Tibial artery (tissue), 4 donors: ENCODE measurements around the gene NMRK2.
A peak's percentile ranks its signal among the peaks of the same experiment; 100 is the strongest.

ENCODE experiments used
- DNase-seq, 2 donors: peaks; one replicate each; pipeline ENCODE4 v3.0.0-alpha.2; 2019
- H3K27ac ChIP-seq, 2 donors: fragments of 200-600 bp; sonication (generic) in 1 of 2; 1 replicate in 1 of 2; 2 replicates in 1 of 2; pipeline ENCODE4 v1.5.1; 2018 to 2019; ENCODE audit warnings: mild to moderate bottlenecking in 1 of 2
- H3K27me3 ChIP-seq, 2 donors: fragments of 200-600 bp; sonication (generic) in 1 of 2; one replicate each; pipeline versions ENCODE4 v1.5.1 to v1.6.0; 2016 to 2019
- H3K36me3 ChIP-seq, 3 donors: fragments of 200-600 bp; sonication (generic) in 2 of 3; one replicate each; pipeline ENCODE4 v1.5.1; 2016 to 2019; ENCODE audit warnings: mild to moderate bottlenecking in 2 of 3
- H3K4me1 ChIP-seq, 4 donors: fragments of 200-600 bp; sonication (generic) in 2 of 4; 1 replicate in 3 of 4; 2 replicates in 1 of 4; pipeline ENCODE4 v1.5.1; 2016 to 2019
- H3K4me3 ChIP-seq, 2 donors: fragments of 200-600 bp; sonication (generic) in 1 of 2; 1 replicate in 1 of 2; 2 replicates in 1 of 2; pipeline ENCODE4 v1.5.1; 2018 to 2019; ENCODE audit warnings: mild to moderate bottlenecking in 2 of 2
- H3K9me3 ChIP-seq, 3 donors: fragments of 200-600 bp; sonication (generic) in 1 of 3; one replicate each; pipeline ENCODE4 v1.5.1; 2016 to 2019
- intact Hi-C: fragments of 100-400 bp; cut with DNase I; formaldehyde crosslinking; loops from one replicate; pipeline ENCODE4 v1.15.0; 2023; ENCODE audit warnings: low total_unique reads
- TF ChIP-seq, protein P1 (sequence below), 2 experiments: fragments of 200-600 bp in 1 of 2; fragments of 450-650 bp in 1 of 2; IDR thresholded peaks; one replicate each; pipeline ENCODE4 v1.5.1; 2017 to 2019; ENCODE audit warnings: antibody characterized with exemption in 2 of 2, mild to moderate bottlenecking in 1 of 2, moderate library complexity in 1 of 2

NMRK2 gene

DNA sequence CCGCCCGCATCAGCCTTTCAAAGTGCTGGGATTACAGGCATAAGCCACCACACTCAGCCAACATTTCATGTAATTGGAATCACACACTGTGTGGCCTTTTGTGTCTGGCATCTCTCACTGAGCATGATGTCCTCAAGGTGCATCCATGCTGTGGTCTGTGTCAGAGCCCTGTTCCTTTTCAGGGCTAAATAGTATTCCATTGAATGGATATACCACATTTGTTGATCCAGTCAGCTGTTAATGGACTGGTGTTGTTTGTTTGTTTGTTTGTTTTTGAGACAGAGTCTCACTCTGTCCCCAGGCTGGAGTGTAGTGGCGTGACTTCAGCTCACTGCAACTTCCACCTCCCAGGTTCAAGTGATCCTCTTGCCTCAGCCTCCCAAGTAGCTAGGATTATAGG lies 34.4 kb upstream of the NMRK2 start:
- intact Hi-C loops, result no loop called here
- Histone ChIP-seq H3K27me3 (peaks cover 0 to 8% of the 10 kb centered on the region in 2 donors), H3K4me3 (no peak overlapping the region), H3K4me1 (peaks cover 0 to 7% (median 2%) of the 10 kb centered on the region in 4 donors), H3K36me3 (no peaks in the 10 kb centered on the region), H3K9me3 (peaks cover 0 to 8% (median 0%) of the 10 kb centered on the region in 3 donors), H3K27ac (no peak overlapping the region)
- DNase-seq, result no peak
- TF ChIP-seq, protein P1, sequence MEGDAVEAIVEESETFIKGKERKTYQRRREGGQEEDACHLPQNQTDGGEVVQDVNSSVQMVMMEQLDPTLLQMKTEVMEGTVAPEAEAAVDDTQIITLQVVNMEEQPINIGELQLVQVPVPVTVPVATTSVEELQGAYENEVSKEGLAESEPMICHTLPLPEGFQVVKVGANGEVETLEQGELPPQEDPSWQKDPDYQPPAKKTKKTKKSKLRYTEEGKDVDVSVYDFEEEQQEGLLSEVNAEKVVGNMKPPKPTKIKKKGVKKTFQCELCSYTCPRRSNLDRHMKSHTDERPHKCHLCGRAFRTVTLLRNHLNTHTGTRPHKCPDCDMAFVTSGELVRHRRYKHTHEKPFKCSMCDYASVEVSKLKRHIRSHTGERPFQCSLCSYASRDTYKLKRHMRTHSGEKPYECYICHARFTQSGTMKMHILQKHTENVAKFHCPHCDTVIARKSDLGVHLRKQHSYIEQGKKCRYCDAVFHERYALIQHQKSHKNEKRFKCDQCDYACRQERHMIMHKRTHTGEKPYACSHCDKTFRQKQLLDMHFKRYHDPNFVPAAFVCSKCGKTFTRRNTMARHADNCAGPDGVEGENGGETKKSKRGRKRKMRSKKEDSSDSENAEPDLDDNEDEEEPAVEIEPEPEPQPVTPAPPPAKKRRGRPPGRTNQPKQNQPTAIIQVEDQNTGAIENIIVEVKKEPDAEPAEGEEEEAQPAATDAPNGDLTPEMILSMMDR (IDR thresholded peaks at IDR 0.05), result no peak

DNA sequence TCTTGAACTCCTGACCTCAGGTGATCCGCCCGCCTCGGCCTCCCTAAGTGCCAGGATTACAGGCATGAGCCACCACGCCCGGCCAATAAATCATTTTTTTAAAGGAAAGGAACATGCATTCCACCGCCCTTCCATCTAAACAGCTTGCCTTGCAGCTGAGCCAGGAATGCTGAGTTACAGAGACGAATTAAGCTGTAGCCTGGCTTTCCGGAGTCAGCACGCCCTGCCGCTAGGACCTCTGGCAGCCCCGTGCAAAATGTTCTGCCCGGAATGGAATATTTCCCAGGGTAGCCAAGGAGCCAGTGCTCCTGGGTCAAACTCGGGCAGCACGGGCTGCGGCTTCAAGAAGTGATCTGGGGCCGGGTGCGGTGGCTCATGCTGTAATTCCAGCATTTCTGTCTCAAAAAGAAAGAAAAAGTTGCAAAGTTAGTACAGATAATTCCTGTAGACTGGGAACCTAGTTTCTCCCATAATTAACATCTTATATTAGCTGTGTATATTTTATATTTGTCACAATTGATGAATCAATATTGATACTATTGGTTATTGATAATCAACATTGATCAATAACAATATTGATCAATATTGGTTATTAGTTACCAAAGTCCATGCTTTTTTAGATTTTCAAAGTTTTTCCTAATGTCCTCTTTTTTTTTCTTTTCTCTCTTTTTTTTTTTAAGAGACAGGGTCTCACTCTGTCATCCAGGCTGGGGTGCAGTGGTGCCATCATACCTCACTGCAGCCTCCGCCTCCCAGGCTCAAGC lies 33.2 kb upstream of the NMRK2 start:
- intact Hi-C loops, result no loop called here
- Histone ChIP-seq H3K27me3 (peaks cover 0 to 3% of the 10 kb centered on the region in 2 donors), H3K4me1 (peaks cover 0 to 7% (median 2%) of the 10 kb centered on the region in 4 donors), H3K27ac (no peak overlapping the region), H3K36me3 (no peaks in the 10 kb centered on the region), H3K4me3 (no peak overlapping the region), H3K9me3 (peaks cover 0 to 8% (median 0%) of the 10 kb centered on the region in 3 donors)
- TF ChIP-seq, protein P1 (IDR thresholded peaks at IDR 0.05), result no peak
- peak; percentile 22 to 76 for DNase-seq

DNA sequence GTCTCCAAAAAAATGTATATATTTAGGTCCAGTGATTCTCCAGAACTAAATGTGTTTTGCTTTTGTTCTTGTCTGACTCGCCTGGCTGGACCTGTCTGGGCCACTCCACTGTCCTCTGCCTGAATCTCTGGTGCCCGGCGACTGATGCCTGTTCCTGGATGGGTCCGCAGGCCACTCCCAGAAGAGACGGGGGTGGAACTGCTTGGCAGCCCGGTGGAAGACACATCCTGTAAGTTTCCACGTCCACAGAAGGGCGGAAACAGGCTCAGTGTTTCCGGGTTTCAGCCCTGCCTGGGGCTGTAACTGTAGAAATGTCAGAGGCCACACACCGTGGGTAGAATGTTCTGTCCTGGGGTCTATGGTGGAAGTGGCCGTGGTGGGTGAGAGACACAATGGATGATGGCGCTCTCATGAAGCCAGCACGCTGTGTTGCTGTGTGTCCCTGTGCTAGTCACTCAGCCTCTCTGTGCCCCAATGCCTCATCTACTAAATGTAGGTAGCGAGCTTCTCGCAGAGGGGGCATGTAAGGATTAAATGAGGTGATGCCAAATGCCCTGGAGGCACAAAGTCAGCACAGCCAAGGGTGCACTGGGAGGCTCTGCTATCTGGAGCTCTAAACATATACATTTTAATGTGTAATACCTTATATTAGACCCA lies 30.4 kb upstream of the NMRK2 start:
- Histone ChIP-seq H3K4me3 (no peak overlapping the region), H3K36me3 (no peaks in the 10 kb centered on the region), H3K27ac (no peak overlapping the region), H3K27me3 (peaks cover 0 to 5% of the 10 kb centered on the region in 2 donors), H3K9me3 (peaks cover 0 to 8% (median 0%) of the 10 kb centered on the region in 3 donors), H3K4me1 (peaks cover 0 to 7% (median 2%) of the 10 kb centered on the region in 4 donors)
- TF ChIP-seq, protein P1 (IDR thresholded peaks at IDR 0.05), result no peak
- no peak for DNase-seq
- intact Hi-C loops, result no loop called here

DNA sequence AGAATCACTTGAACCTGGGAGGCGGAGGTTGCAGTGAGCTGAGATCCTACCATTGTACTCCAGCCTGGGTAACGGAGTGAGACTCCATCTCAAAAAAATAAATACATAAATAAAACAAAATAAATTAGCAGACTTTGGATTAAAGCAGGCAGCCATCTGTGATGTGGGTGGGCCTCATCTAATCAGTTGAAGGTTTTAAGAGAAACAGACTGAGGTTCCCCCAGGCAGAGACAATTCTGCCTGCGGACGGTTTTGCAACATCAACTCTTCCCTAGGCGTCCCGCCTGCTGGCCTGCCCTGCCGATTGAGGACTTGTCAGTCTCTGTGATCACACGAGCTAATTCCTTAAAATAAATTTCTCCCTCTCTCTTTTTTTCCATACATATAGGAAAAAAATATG lies 28.6 kb upstream of the NMRK2 start:
- intact Hi-C loops, result no loop called here
- Histone ChIP-seq H3K36me3 (no peaks in the 10 kb centered on the region), H3K4me3 (no peak overlapping the region), H3K9me3 (peaks cover 0 to under 1% (median 0%) of the 10 kb centered on the region in 3 donors), H3K27me3 (peaks cover 0 to 13% of the 10 kb centered on the region in 2 donors), H3K4me1 (peaks cover 0 to 7% (median 2%) of the 10 kb centered on the region in 4 donors), H3K27ac (no peak overlapping the region)
- TF ChIP-seq, protein P1 (IDR thresholded peaks at IDR 0.05), result no peak
- no peak for DNase-seq

- Histone ChIP-seq H3K27ac (no peak overlapping the region), H3K4me1 (no peaks in the 10 kb centered on the region), H3K4me3 (no peak overlapping the region), H3K9me3 (peaks cover 0 to 15% (median 14%) of the 10 kb centered on the region in 3 donors), H3K36me3 (no peaks in the 10 kb centered on the region), H3K27me3 (peaks cover 0 to 13% of the 10 kb centered on the region in 2 donors)
- intact Hi-C loops, result no loop called here
- TF ChIP-seq, protein P1 (IDR thresholded peaks at IDR 0.05), result no peak
- DNase-seq, result no peak
These were observed 25.1 kb upstream of the NMRK2 start for GRCh38 chr19:3907626-3908265.
